CD4-positive, CD25-positive, alpha-beta regulatory T cell (primary cell): ENCODE data around the gene SZT2. TPM values are rescaled to one million over a fixed set of nuclear protein-coding genes. Genes with fewer than 3 reads are reported as not detected.

ENCODE experiments used
- ATAC-seq, 2 donors: fragments of 150-1000 bp; cut with Tn5 transposase; one replicate each; pipeline ENCODE4 v1.10.0; 2021; ENCODE audit warnings: low read depth in 2 of 2, moderate number of reproducible peaks in 2 of 2, moderate library complexity in 1 of 2
- DNase-seq, 3 donors: peaks; one replicate each; pipeline versions ENCODE4 v3.0.0 to v3.0.0-alpha.2; 2012 to 2022; ENCODE audit warnings: mixed read lengths in 1 of 3
- H3K27ac ChIP-seq: one replicate; pipeline ENCODE4 v1.7.0; 2013; ENCODE audit warnings: mild to moderate bottlenecking, low read length; ENCODE audit not compliant: insufficient read depth, poor library complexity, severe bottlenecking
- H3K27me3 ChIP-seq: one replicate; pipeline ENCODE4 v1.7.0; 2013; ENCODE audit warnings: low read length; ENCODE audit not compliant: control insufficient read depth, insufficient read depth
- H3K36me3 ChIP-seq: one replicate; pipeline ENCODE4 v1.7.0; 2013; ENCODE audit warnings: mild to moderate bottlenecking, low read length, moderate library complexity; ENCODE audit not compliant: control insufficient read depth, insufficient read depth
- H3K4me1 ChIP-seq: 2 replicates; pipeline ENCODE4 v1.7.0; 2013; ENCODE audit warnings: mild to moderate bottlenecking, low read length; ENCODE audit not compliant: insufficient read depth, control insufficient read depth, poor library complexity, severe bottlenecking
- H3K4me3 ChIP-seq: one replicate; pipeline ENCODE4 v1.7.0; 2013; ENCODE audit warnings: low read depth, mild to moderate bottlenecking, low read length, moderate library complexity
- H3K9me3 ChIP-seq, 2 experiments: 1 replicate in 1 of 2; 2 replicates in 1 of 2; pipeline ENCODE4 v1.7.0; 2013; ENCODE audit warnings: low read length in 2 of 2, mild to moderate bottlenecking in 1 of 2, moderate library complexity in 1 of 2; ENCODE audit not compliant: control insufficient read depth in 2 of 2
- H3K27ac Mint-ChIP-seq, 3 donors: one replicate each; pipeline ENCODE4 v1.8.0; 2020 to 2022; ENCODE audit warnings: mild to moderate bottlenecking in 3 of 3, mixed read lengths in 3 of 3, moderate library complexity in 2 of 3
- H3K27me3 Mint-ChIP-seq: one replicate; pipeline ENCODE4 v1.8.0; 2022; ENCODE audit warnings: mild to moderate bottlenecking, mixed read lengths
- H3K36me3 Mint-ChIP-seq: one replicate; pipeline ENCODE4 v1.8.0; 2020; ENCODE audit warnings: mixed read lengths
- H3K4me1 Mint-ChIP-seq, 4 donors: one replicate each; pipeline ENCODE4 v1.8.0; 2020 to 2022; ENCODE audit warnings: mixed read lengths in 4 of 4, mild to moderate bottlenecking in 1 of 4
- H3K4me3 Mint-ChIP-seq, 4 donors: one replicate each; pipeline ENCODE4 v1.8.0; 2020 to 2022; ENCODE audit warnings: mild to moderate bottlenecking in 4 of 4, mixed read lengths in 4 of 4, moderate library complexity in 3 of 4
- H3K9me3 Mint-ChIP-seq, 7 donors: one replicate each; pipeline ENCODE4 v1.8.0; 2020 to 2022; ENCODE audit warnings: mixed read lengths in 7 of 7, mild to moderate bottlenecking in 3 of 7, moderate library complexity in 2 of 7
- polyA plus RNA-seq, 4 donors: library from polyadenylated mRNA; unstranded; fragments of 300-500 nt; fragmentation: Illumina TruSeq; gene quantifications; one replicate each; pipeline ENCODE4 v1.2.3, GENCODE V29; 2021
- total RNA-seq: library from RNA; stranded (reverse); gene quantifications from one replicate; pipeline ENCODE4 v1.2.3, GENCODE V29; 2022

Gene SZT2
- total and polyA plus RNA-seq, 5 donors from 2014 or later: 1.5 to 107 (median 3.9) TPM

DNA sequence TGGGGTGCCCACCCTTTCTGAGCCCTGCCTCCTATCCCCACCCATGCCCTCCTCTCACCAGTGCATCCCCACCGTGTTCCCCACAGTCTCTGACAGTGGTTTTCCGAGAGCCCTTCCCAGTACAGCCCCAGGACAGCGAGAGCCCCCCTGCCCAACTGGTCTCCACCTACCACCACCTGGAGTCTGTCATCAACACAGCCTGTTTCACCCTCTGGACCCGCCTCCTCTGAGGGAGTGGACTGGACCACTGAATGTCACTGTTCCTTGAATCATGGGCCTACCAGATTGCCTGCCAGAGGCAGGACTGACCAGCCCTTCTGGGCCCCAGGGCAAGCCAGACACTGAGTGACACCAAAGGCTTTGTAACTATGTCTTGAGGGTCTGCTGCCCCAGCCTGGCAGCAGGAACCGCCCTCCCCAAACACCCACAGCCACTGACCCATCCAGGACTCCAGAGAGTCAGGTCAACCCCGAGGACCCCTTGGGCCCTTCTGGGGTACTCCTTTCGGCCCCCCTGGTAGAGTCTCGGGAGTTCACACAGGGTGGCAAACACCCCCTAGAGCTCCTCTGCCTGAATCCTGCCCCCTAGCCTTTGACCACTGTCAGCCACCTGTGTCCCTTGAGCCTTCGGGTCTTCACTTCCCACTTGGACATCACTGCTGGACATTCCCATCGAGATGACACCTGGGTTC is 60.7 kb downstream of the SZT2 start:
- ATAC-seq (no peak), DNase-seq (no peak)
- Histone ChIP-seq H3K36me3 (peaks cover 52% of the 10 kb centered on the region), H3K4me1 (peaks cover 10% of the 10 kb centered on the region), H3K27ac (no peak overlapping the region), H3K9me3 (no peaks in the 10 kb centered on the region), H3K4me3 (no peak overlapping the region), H3K27me3 (peaks cover 5% of the 10 kb centered on the region)
- H3K4me1 Mint-ChIP-seq: peaks cover 9 to 26% (median 16%) of the 10 kb centered on the region in 4 donors
- peak overlapping the region in 2 of 4 donors; percentile 28 to 62 for H3K4me3 Mint-ChIP-seq
- H3K9me3 Mint-ChIP-seq: no peaks in the 10 kb centered on the region
- peaks cover 11% of the 10 kb centered on the region for H3K27me3 Mint-ChIP-seq
- peaks cover 28% of the 10 kb centered on the region for H3K36me3 Mint-ChIP-seq
- H3K27ac Mint-ChIP-seq: peak overlapping the region in 1 of 3 donors; percentile 63

DNA sequence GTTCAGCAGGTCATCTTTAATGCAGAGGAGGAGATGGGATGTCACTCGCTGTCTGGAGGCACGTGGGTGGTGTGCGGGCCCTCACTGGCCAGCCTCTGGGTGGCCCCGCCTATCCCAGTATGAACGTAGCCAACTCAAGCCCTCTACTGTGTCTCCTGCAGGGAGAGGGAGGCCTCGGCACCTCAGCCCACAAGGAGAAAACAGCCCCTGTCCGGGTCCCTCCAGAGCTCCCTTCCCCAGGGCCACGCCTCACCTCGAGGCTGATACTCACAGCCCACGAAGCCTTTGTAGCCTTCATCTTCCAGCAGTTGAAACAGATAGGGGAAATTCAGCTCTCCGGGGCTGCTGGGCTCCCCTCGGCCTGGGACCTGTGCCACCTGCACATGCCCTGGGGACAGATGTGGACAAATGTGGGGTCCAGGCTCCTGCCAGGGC is 61.5 kb downstream of the SZT2 start:
- Mint-ChIP-seq H3K27ac (peak overlapping the region in 1 of 3 donors; percentile 81), H3K4me1 (peaks cover 9 to 26% (median 17%) of the 10 kb centered on the region in 4 donors), H3K9me3 (no peaks in the 10 kb centered on the region), H3K36me3 (peaks cover 22% of the 10 kb centered on the region), H3K27me3 (peaks cover 11% of the 10 kb centered on the region), H3K4me3 (peak overlapping the region in 2 of 4 donors; percentile 15 to 28)
- H3K27me3 ChIP-seq: peaks cover 13% of the 10 kb centered on the region
- no peak for ATAC-seq
- DNase-seq: no peak
- peaks cover 10% of the 10 kb centered on the region for H3K4me1 ChIP-seq
- peaks cover 44% of the 10 kb centered on the region for H3K36me3 ChIP-seq
- H3K9me3 ChIP-seq: no peaks in the 10 kb centered on the region
- no peak overlapping the region for H3K4me3 ChIP-seq
- H3K27ac ChIP-seq: no peak overlapping the region

DNA sequence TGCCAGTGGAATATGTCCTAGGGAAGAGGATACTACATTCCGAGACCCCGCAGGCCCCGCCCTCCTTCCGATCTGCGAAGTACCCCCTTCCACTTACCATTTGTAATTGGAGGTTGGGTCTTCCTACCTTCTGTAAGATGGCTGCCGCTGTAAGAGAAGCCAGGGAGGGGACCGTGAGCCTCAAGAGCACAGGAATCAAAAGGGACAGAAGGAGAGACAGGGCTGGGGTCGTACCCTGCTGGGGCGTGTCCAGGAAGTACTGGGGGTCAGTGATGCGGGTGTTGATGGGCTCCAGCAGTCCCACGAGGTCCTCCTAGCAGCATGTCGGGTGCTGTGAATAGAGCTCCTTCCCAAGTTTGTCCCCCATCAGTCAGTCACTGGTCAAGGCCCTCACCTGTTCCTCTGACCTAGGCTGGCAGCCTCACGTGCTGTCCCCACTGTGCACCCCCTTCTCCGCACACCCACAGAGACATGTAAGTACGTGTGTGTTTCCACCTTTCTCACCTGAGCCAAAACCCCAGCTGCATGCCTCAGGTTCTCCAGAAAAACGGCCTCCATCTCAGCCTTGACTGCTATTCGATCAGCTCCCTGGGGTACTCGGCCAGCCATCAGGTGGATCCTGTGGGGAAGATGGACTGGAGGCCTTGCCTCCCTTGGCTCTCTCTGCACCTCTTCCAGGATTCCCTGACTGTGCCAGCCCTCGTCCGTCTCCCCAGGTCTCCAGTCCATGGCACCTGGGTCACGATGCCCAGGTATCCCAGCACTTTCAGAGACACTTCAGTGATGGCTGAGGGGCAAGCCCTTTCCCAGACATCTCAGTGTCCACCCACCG is 62.2 kb downstream of the SZT2 start:
- peaks cover 10% of the 10 kb centered on the region for H3K4me1 ChIP-seq
- H3K4me1 Mint-ChIP-seq: peaks cover 9 to 26% (median 17%) of the 10 kb centered on the region in 4 donors
- H3K9me3 ChIP-seq: no peaks in the 10 kb centered on the region
- H3K36me3 ChIP-seq: peaks cover 37% of the 10 kb centered on the region
- peaks cover 19% of the 10 kb centered on the region for H3K27me3 ChIP-seq
- H3K27ac ChIP-seq: no peak overlapping the region
- no peak overlapping the region for H3K4me3 ChIP-seq
- H3K9me3 Mint-ChIP-seq: no peaks in the 10 kb centered on the region
- H3K27me3 Mint-ChIP-seq: peaks cover 11% of the 10 kb centered on the region
- H3K27ac Mint-ChIP-seq: peak overlapping the region; percentile 81 to 94 (median 82)
- peaks cover 15% of the 10 kb centered on the region for H3K36me3 Mint-ChIP-seq
- no peak for DNase-seq
- peak overlapping the region; percentile 76 to 95 (median 82) for H3K4me3 Mint-ChIP-seq
- no peak for ATAC-seq

DNA sequence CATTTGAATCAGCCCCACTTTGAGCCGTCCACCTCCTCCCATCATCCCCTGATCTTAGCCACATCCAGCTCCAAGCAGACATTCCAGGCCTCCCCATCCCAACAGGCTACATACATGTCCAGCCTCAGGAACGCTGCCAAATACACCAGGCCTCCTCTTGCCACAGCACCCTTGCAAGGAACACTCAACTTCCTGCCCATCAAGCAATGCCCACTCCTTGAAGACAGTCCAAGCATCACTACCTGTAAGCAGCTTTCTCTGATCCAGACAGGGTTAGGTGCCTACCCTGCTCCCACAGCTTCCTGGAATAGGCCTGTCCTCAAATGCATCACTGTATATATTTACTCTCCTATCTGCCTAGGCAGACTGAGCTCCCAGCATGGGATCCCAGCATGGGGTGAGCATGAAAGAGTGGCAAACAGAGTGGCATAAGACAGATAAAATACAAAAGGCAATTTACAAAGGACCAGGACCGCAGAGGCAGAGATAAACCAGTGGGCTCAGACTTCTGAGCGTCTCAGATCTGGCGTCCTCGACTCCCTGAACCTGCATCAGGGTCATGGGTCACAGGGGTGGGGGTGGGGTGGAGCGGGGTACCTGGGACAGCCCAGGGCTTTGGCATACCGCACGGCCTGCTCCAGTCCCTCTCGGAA is 63.2 kb downstream of the SZT2 start:
- H3K9me3 ChIP-seq: no peaks in the 10 kb centered on the region
- Mint-ChIP-seq H3K27me3 (peaks cover 15% of the 10 kb centered on the region), H3K27ac (peak overlapping the region; percentile 70 to 92 (median 82)), H3K36me3 (peaks cover 11% of the 10 kb centered on the region), H3K4me1 (peaks cover 9 to 26% (median 17%) of the 10 kb centered on the region in 4 donors), H3K4me3 (peak overlapping the region; percentile 76 to 95 (median 82)), H3K9me3 (no peaks in the 10 kb centered on the region)
- peaks cover 27% of the 10 kb centered on the region for H3K36me3 ChIP-seq
- H3K27me3 ChIP-seq: peaks cover 19% of the 10 kb centered on the region
- peak overlapping the region; percentile 53 for H3K27ac ChIP-seq
- H3K4me3 ChIP-seq: peak overlapping the region; percentile 34
- DNase-seq (peak in 1 of 3 donors; percentile 25), ATAC-seq (no peak)
- H3K4me1 ChIP-seq: peaks cover 10% of the 10 kb centered on the region

DNA sequence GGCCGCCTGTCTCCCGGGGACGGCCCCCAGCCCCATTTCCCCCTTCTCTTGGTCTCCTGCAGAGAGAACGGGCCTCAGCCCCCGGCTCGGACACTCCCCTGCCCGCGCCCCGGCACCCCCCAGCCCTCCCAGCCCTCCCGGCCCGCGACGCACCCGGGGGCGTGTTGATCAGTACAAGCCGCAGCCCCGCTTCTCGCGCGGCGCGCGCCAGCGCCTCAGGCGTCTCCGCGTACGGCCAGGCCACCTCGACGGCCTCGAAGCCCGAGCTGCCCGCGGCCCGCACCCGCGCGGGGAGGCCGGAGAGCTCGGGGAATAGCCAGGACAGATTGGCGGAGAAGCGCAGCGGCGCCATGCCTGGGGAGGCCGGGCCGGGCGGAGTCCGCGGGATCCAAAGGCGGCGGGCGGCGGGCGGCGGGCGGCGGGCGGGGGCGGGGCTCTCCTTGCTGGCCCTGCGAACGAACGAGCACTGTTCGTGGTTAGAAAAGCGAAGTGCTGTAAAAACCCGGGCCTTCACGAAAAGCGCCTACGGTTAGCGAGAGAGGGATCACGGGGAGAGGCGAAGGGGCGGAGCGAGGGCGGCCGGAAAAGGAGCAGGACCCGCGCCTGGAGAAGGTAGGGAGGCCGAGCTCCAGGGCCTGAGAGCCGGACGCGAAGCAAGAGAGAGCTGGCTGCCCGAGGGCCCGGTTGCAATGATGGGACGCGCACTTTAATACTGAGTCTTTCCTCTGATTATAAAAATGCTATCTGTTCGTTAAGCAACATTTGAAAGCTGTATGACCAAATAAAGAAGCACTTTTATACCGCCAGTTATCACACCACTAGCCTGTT is 64.0 kb downstream of the SZT2 start, which contains the start of gene HYI:
TSS of gene HYI (minus strand) at position 490 of the 828 bp plus-strand sequence. CDS start at position 352, 138 bp downstream.
- Mint-ChIP-seq H3K36me3 (peaks cover 11% of the 10 kb centered on the region), H3K4me3 (peak within 1 kb of the TSS; percentile 85 to 95 (median 94)), H3K27me3 (peaks cover 23% of the 10 kb centered on the region), H3K4me1 (peaks cover 9 to 26% (median 17%) of the 10 kb centered on the region in 4 donors), H3K27ac (peak within 1 kb of the TSS; percentile 82 to 92 (median 83)), H3K9me3 (no peaks in the 10 kb centered on the region)
- H3K36me3 ChIP-seq: peaks cover 20% of the 10 kb centered on the region
- H3K4me3 ChIP-seq: peak within 1 kb of the TSS; percentile 84
- H3K9me3 ChIP-seq: no peaks in the 10 kb centered on the region
- ATAC-seq (peak; percentile 67 to 69), DNase-seq (peak; percentile 45 to 81 (median 51))
- H3K4me1 ChIP-seq: peaks cover 10% of the 10 kb centered on the region
- peak within 1 kb of the TSS; percentile 53 for H3K27ac ChIP-seq
- peaks cover 19% of the 10 kb centered on the region for H3K27me3 ChIP-seq

DNA sequence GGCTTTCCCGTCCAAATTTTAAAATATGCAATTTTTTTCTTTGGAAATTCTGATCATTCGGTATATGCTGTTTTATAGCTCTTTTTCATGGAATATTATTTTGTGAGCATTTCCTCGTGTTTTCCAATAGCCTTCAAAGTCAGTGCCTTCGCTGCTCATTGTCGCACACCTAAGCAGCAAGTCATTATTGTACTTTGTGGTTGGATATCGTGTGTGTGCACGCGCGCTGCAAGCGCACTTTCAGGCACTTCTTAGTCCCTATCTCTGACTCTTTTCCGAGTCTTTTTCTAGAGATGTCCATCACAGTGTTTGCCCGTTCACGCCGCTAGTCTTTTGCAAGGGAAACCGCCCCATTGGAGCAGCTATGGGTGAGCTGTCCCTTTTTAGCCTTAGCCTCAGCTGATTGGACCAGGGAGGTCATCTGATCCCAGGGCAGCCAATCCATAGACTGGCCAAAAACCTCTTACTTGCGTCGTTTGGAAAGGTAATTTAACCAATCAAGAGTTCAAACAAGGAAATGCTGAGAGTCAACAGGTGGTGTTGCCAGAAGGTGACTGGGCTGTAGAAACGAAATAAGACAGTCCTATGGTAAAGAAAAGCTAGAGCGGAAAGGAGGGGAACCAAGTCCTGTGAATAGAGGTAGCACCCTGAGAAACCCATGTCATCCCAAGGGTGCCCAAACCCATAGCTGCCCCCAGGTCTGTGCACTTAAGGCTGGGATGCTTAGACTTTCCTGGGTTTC is 64.7 kb downstream of the SZT2 start:
- H3K4me3 Mint-ChIP-seq: peak overlapping the region; percentile 85 to 95 (median 94)
- H3K4me3 ChIP-seq: peak overlapping the region; percentile 84
- H3K36me3 Mint-ChIP-seq: peaks cover 5% of the 10 kb centered on the region
- no peaks in the 10 kb centered on the region for H3K9me3 Mint-ChIP-seq
- ATAC-seq (peak; percentile 62 to 63), DNase-seq (peak; percentile 46 to 85 (median 54))
- no peak overlapping the region for H3K27ac ChIP-seq
- H3K36me3 ChIP-seq: peaks cover 15% of the 10 kb centered on the region
- peaks cover 9 to 24% (median 16%) of the 10 kb centered on the region in 4 donors for H3K4me1 Mint-ChIP-seq
- peaks cover 10% of the 10 kb centered on the region for H3K4me1 ChIP-seq
- peaks cover 29% of the 10 kb centered on the region for H3K27me3 Mint-ChIP-seq
- H3K9me3 ChIP-seq: no peaks in the 10 kb centered on the region
- peaks cover 19% of the 10 kb centered on the region for H3K27me3 ChIP-seq
- H3K27ac Mint-ChIP-seq: peak overlapping the region; percentile 76 to 83 (median 80)
